Stimulated activated CD4-positive, alpha-beta T cell treated with anti-CD3 and anti-CD28 coated beads, Interleukin-15, amount 100 ng/mL, for 1 hour (primary cell): ENCODE data around the gene UFSP1.
"Not testable (repeated sequence)": the region's sequence is repeated elsewhere in the genome, so short reads cannot be mapped to it uniquely, and the experiment has no call there.

Experiments
- DNase-seq, 2 donors: peaks; one replicate each; pipeline ENCODE4 v3.0.0-alpha.2; 2020; ENCODE audit warnings: low read depth in 1 of 2, low spot score in 1 of 2

UFSP1 gene

GRCh38 chr7:100888988-100889750, at the start of gene UFSP1:
TSS of gene UFSP1 (minus strand) at chr7:100889715. CDS start at chr7:100889271, 444 bp downstream.
- no peak for DNase-seq

- DNase-seq = not testable (repeated sequence)
Observed at GRCh38 chr7:100936167-100936566, 46.7 kb upstream of the UFSP1 start.

GRCh38 chr7:100935381-100935780, 45.9 kb upstream of the UFSP1 start:
- DNase-seq = not testable (repeated sequence)

- no peak for DNase-seq
Observed at GRCh38 chr7:100933734-100934133, 44.2 kb upstream of the UFSP1 start.

- DNase-seq = no peak
Observed at GRCh38 chr7:100929808-100930174, 40.3 kb upstream of the UFSP1 start.

GRCh38 chr7:100923616-100924015, 34.1 kb upstream of the UFSP1 start:
- DNase-seq = not testable (repeated sequence)

- no peak for DNase-seq
Observed at GRCh38 chr7:100921039-100921438, 31.5 kb upstream of the UFSP1 start.

GRCh38 chr7:100919779-100920437, 30.4 kb upstream of the UFSP1 start:
- DNase-seq = not testable (repeated sequence)

GRCh38 chr7:100919335-100919734, 29.8 kb upstream of the UFSP1 start:
- DNase-seq = not testable (repeated sequence)

GRCh38 chr7:100914879-100915447, 25.4 kb upstream of the UFSP1 start:
- DNase-seq = no peak

GRCh38 chr7:100914208-100914878, 24.8 kb upstream of the UFSP1 start:
- no peak for DNase-seq

- no peak for DNase-seq
Observed at GRCh38 chr7:100911484-100911883, 22.0 kb upstream of the UFSP1 start.

- not testable (repeated sequence) for DNase-seq
Observed at GRCh38 chr7:100910443-100910842, 20.9 kb upstream of the UFSP1 start.

GRCh38 chr7:100908512-100908911, 19.0 kb upstream of the UFSP1 start:
- DNase-seq = no peak

- DNase-seq = no peak
Observed at GRCh38 chr7:100902638-100903037, 13.1 kb upstream of the UFSP1 start.

- no peak for DNase-seq
Observed at GRCh38 chr7:100901921-100902332, 12.4 kb upstream of the UFSP1 start.

GRCh38 chr7:100900978-100901377, 11.5 kb upstream of the UFSP1 start:
- no peak for DNase-seq

GRCh38 chr7:100899432-100899831, 9.9 kb upstream of the UFSP1 start:
- DNase-seq = no peak

- DNase-seq = no peak
Observed at GRCh38 chr7:100897772-100898454, 8.4 kb upstream of the UFSP1 start.

GRCh38 chr7:100896732-100897608, 7.5 kb upstream of the UFSP1 start:
- DNase-seq = peak in 1 of 2 donors; percentile 68
